H1 (cell line): ENCODE data around the gene RPUSD1. TPM values are rescaled to one million over a fixed set of nuclear protein-coding genes. Genes with fewer than 3 reads are reported as not detected.

Source experiments
- CTCF ChIA-PET: fragments of 300-600 bp; sonication (Branson Sonifier 250); formaldehyde crosslinking; loops from one replicate; lab custom pipeline; 2021; ENCODE audit not compliant: partially characterized antibody; lab: Charles Lee
- POLR2A ChIA-PET: fragments of 300-600 bp; sonication (Branson Sonifier 250); formaldehyde crosslinking; loops from one replicate; lab custom pipeline; 2021; ENCODE audit warnings: inconsistent platforms; ENCODE audit not compliant: partially characterized antibody; lab: Charles Lee
- DNase-seq, 2 experiments: peaks; one replicate each; pipeline versions ENCODE4 v3.0.0 to v3.0.0-alpha.2; 2010 to 2022; ENCODE audit warnings: low spot score in 2 of 2, low read depth in 1 of 2, mixed read lengths in 1 of 2
- FAIRE-seq: peaks from 2 replicates; lab custom pipeline; 2011; peaks lifted over from hg19 to GRCh38; lab: Jason Lieb, UNC
- H2AFZ ChIP-seq: 2 replicates; pipeline ENCODE4 v1.8.1; 2012; ENCODE audit warnings: low read length, inconsistent platforms
- H2AK5ac ChIP-seq: 2 replicates; pipeline ENCODE4 v1.6.1; 2013; ENCODE audit warnings: low read depth, low read length
- H2BK120ac ChIP-seq: replicated peaks from 2 replicates; pipeline ENCODE3; 2013; ENCODE audit warnings: low read depth, low read length, inconsistent platforms
- H2BK12ac ChIP-seq: 2 replicates; pipeline ENCODE4 v1.6.1; 2013; ENCODE audit warnings: low read depth, low read length
- H2BK15ac ChIP-seq: 2 replicates; pipeline ENCODE4 v1.6.1; 2013; ENCODE audit warnings: low read length
- H2BK20ac ChIP-seq: 2 replicates; pipeline ENCODE4 v1.6.1; 2013; ENCODE audit warnings: low read length
- H2BK5ac ChIP-seq: 2 replicates; pipeline ENCODE4 v1.6.1; 2013; ENCODE audit warnings: low read depth, low read length
- H3K14ac ChIP-seq: 2 replicates; pipeline ENCODE4 v1.6.1; 2013; ENCODE audit warnings: inconsistent platforms; ENCODE audit not compliant: insufficient read length
- H3K18ac ChIP-seq: 2 replicates; pipeline ENCODE4 v1.6.1; 2013; ENCODE audit warnings: low read length; ENCODE audit errors: extremely low read depth
- H3K23ac ChIP-seq: 2 replicates; pipeline ENCODE4 v1.6.1; 2013; ENCODE audit warnings: inconsistent platforms; ENCODE audit not compliant: insufficient read length
- H3K23me2 ChIP-seq: 2 replicates; pipeline ENCODE4 v1.6.1; 2013; ENCODE audit warnings: low read depth, low read length
- H3K27ac ChIP-seq: 2 replicates; pipeline ENCODE4 v1.6.1; 2011; ENCODE audit warnings: low read depth, low read length, inconsistent platforms
- H3K27me3 ChIP-seq, 4 experiments: replicated peaks in 1 of 4; 1 replicate in 1 of 4; 2 replicates in 3 of 4; pipeline versions ENCODE4 v1.6.1 to v1.8.1; 2011 to 2013; ENCODE audit warnings: low read length in 3 of 4, mild to moderate bottlenecking in 3 of 4, inconsistent platforms in 2 of 4, mixed read lengths in 2 of 4, moderate library complexity in 1 of 4; ENCODE audit not compliant: control insufficient read depth in 3 of 4, insufficient read depth in 3 of 4; ENCODE audit errors: extremely low read depth in 1 of 4
- H3K36me3 ChIP-seq, 4 experiments: 2 replicates each; pipeline versions ENCODE4 v1.6.1 to v1.8.1; 2011 to 2013; ENCODE audit warnings: mild to moderate bottlenecking in 4 of 4, low read length in 3 of 4, moderate library complexity in 2 of 4, control low read depth in 1 of 4, inconsistent platforms in 1 of 4; ENCODE audit not compliant: insufficient read depth in 4 of 4, control insufficient read depth in 2 of 4
- H3K4ac ChIP-seq: replicated peaks from 2 replicates; pipeline ENCODE3; 2013; ENCODE audit warnings: low read length, low read depth, mixed read lengths, inconsistent platforms; ENCODE audit not compliant: insufficient read length
- H3K4me1 ChIP-seq, 4 experiments: replicated peaks in 1 of 4; 1 replicate in 1 of 4; 2 replicates in 3 of 4; pipeline versions ENCODE4 v1.6.1 to v1.8.1; 2011 to 2013; ENCODE audit warnings: low read length in 3 of 4, inconsistent platforms in 2 of 4, mixed read lengths in 1 of 4; ENCODE audit not compliant: insufficient read depth in 4 of 4, control insufficient read depth in 3 of 4
- H3K4me2 ChIP-seq, 2 experiments: 2 replicates each; pipeline versions ENCODE4 v1.6.1 to v1.8.1; 2011 to 2013; ENCODE audit warnings: low read depth in 2 of 2, low read length in 2 of 2, control low read depth in 1 of 2, inconsistent platforms in 1 of 2, mild to moderate bottlenecking in 1 of 2; ENCODE audit not compliant: insufficient read depth in 1 of 2
- H3K4me3 ChIP-seq, 4 experiments: fragments of 200-600, 300-600 bp in 1 of 4; sonication (generic), shearing (Covaris generic), sonication (Bioruptor Twin) in 1 of 4; 2 replicates each; pipeline versions ENCODE4 v1.5.1 to v1.8.1; 2011 to 2016; ENCODE audit warnings: low read length in 4 of 4, low read depth in 3 of 4, control low read depth in 2 of 4, inconsistent platforms in 2 of 4, mild to moderate bottlenecking in 2 of 4, mixed read lengths in 1 of 4, moderate library complexity in 1 of 4; ENCODE audit not compliant: insufficient read depth in 2 of 4; ENCODE audit errors: extremely low read depth in 1 of 4
- H3K56ac ChIP-seq: replicated peaks from 2 replicates; pipeline ENCODE3; 2013; ENCODE audit warnings: low read depth, mild to moderate bottlenecking, mixed read lengths, low read length, inconsistent platforms; ENCODE audit not compliant: insufficient read length
- H3K79me1 ChIP-seq: 2 replicates; pipeline ENCODE4 v1.6.1; 2013; ENCODE audit warnings: low read depth, low read length, control low read depth
- H3K79me2 ChIP-seq, 2 experiments: 2 replicates each; pipeline versions ENCODE4 v1.6.1 to v1.8.1; 2012 to 2013; ENCODE audit warnings: low read length in 2 of 2, mild to moderate bottlenecking in 2 of 2, inconsistent platforms in 1 of 2; ENCODE audit not compliant: insufficient read depth in 2 of 2, control insufficient read depth in 1 of 2
- H3K9ac ChIP-seq, 4 experiments: replicated peaks in 1 of 4; 1 replicate in 1 of 4; 2 replicates in 3 of 4; pipeline versions ENCODE4 v1.6.1 to v1.8.1; 2011 to 2013; ENCODE audit warnings: low read depth in 3 of 4, low read length in 3 of 4, control low read depth in 2 of 4, mild to moderate bottlenecking in 2 of 4, moderate library complexity in 2 of 4, inconsistent platforms in 1 of 4; ENCODE audit errors: extremely low read depth in 1 of 4
- H3K9me3 ChIP-seq, 2 experiments: 2 replicates each; pipeline versions ENCODE4 v1.6.1 to v1.8.1; 2012 to 2013; ENCODE audit warnings: mild to moderate bottlenecking in 2 of 2, moderate library complexity in 2 of 2, control low read depth in 1 of 2, inconsistent platforms in 1 of 2, low read depth in 1 of 2, low read length in 1 of 2, mixed read lengths in 1 of 2; ENCODE audit not compliant: insufficient read depth in 2 of 2
- H4K20me1 ChIP-seq, 2 experiments: replicated peaks in 1 of 2; 2 replicates each; pipeline versions ENCODE3 to v1.8.1; 2011 to 2013; ENCODE audit warnings: inconsistent platforms in 2 of 2, low read length in 2 of 2, mild to moderate bottlenecking in 1 of 2; ENCODE audit not compliant: insufficient read depth in 2 of 2, control insufficient read depth in 1 of 2
- H4K5ac ChIP-seq: 2 replicates; pipeline ENCODE4 v1.6.1; 2013; ENCODE audit warnings: low read length, low read depth, mixed read lengths, inconsistent platforms; ENCODE audit not compliant: insufficient read length
- H4K8ac ChIP-seq: 2 replicates; pipeline ENCODE4 v1.8.0; 2013; ENCODE audit warnings: mild to moderate bottlenecking, moderate library complexity, low read length, inconsistent platforms; ENCODE audit not compliant: insufficient read depth; ENCODE audit errors: extremely low read depth
- H4K91ac ChIP-seq: replicated peaks from 2 replicates; pipeline ENCODE3; 2013; ENCODE audit warnings: low read length, mixed read lengths, inconsistent platforms; ENCODE audit not compliant: insufficient read length
- BCL11A ChIP-seq, 2 experiments: IDR thresholded peaks; one replicate each; pipeline ENCODE4 v1.6.1; 2011; ENCODE audit warnings: low read depth in 2 of 2, low read length in 2 of 2, mild to moderate bottlenecking in 2 of 2
- CEBPB ChIP-seq: IDR thresholded peaks from 2 replicates; pipeline ENCODE4 v1.6.1; 2012; ENCODE audit warnings: low read depth, low read length
- CHD2 ChIP-seq: IDR thresholded peaks from 2 replicates; pipeline ENCODE4 v1.6.1; 2012; ENCODE audit warnings: low read length, improper control_type of control experiment
- HDAC2 ChIP-seq, 2 experiments: fragments of 300-600 bp in 1 of 2; sonication (generic) in 1 of 2; IDR thresholded peaks; 2 replicates each; pipeline ENCODE4 v1.6.1; 2011 to 2012; ENCODE audit warnings: low read depth in 2 of 2, low read length in 2 of 2, mild to moderate bottlenecking in 2 of 2, moderate library complexity in 2 of 2, borderline replicate concordance in 1 of 2, inconsistent platforms in 1 of 2
- NRF1 ChIP-seq: IDR thresholded peaks from 2 replicates; pipeline ENCODE4 v1.6.1; 2011; ENCODE audit warnings: mild to moderate bottlenecking, low read depth, low read length, improper control_type of control experiment
- POLR2AphosphoS5 ChIP-seq: IDR thresholded peaks from 2 replicates; pipeline ENCODE4 v1.6.1; 2011; ENCODE audit warnings: low read depth, low read length
- POU5F1 ChIP-seq: IDR thresholded peaks from 2 replicates; pipeline ENCODE4 v1.6.1; 2011; ENCODE audit warnings: low read depth, mild to moderate bottlenecking, low read length, moderate library complexity
- RAD21 ChIP-seq, 2 experiments: IDR thresholded peaks in 1 of 2; conservative IDR thresholded peaks in 1 of 2; 2 replicates each; pipeline ENCODE4 v1.6.1; 2011; ENCODE audit warnings: low read depth in 2 of 2, low read length in 2 of 2, improper control_type of control experiment in 1 of 2, inconsistent platforms in 1 of 2, mild to moderate bottlenecking in 1 of 2, moderate library complexity in 1 of 2
- RBBP5 ChIP-seq: IDR thresholded peaks from 2 replicates; pipeline ENCODE4 v1.7.1; 2012; ENCODE audit warnings: low read depth, mild to moderate bottlenecking, inconsistent platforms, low read length, moderate library complexity, borderline replicate concordance
- RFX5 ChIP-seq: IDR thresholded peaks from 2 replicates; pipeline ENCODE4 v1.6.1; 2011; ENCODE audit warnings: low read depth, low read length, improper control_type of control experiment, borderline replicate concordance
- RXRA ChIP-seq: IDR thresholded peaks from 2 replicates; pipeline ENCODE4 v1.6.1; 2011; ENCODE audit warnings: low read depth, mild to moderate bottlenecking, low read length, moderate library complexity; ENCODE audit not compliant: insufficient read depth
- SP1 ChIP-seq: IDR thresholded peaks from 2 replicates; pipeline ENCODE4 v1.6.1; 2011; ENCODE audit warnings: low read depth, low read length
- WGBS, 2 experiments: shearing (Covaris generic) in 1 of 2; methylation state at CpG; one replicate each; pipeline versions ENCODE4 v1.1.6 to v1.1.7; 2013 to 2015; ENCODE audit warnings: low lambda C conversion rate in 2 of 2, mixed read lengths in 2 of 2, inconsistent platforms in 1 of 2, low coverage in 1 of 2, missing lambda C conversion rate in 1 of 2; ENCODE audit not compliant: insufficient replicate concordance in 2 of 2, insufficient coverage in 1 of 2, insufficient read length in 1 of 2; ENCODE audit errors: extremely low coverage in 1 of 2, missing lambda C conversion rate in 1 of 2; 5-methylcytosine and 5-hydroxymethylcytosine counted together
- polyA plus RNA-seq, 7 experiments: library from polyadenylated mRNA; depleted of rRNA in 3 of 7; stranded (reverse) in 5 of 7; unstranded in 2 of 7; fragments of >200 nt in 5 of 7; fragments of 200-250 nt in 2 of 7; gene quantifications; 1 replicate in 5 of 7; 2 replicates in 1 of 7; 4 replicates in 1 of 7; pipeline versions ENCODE4 v1.2.1 to v1.2.3, GENCODE V29; 2011 to 2013; ENCODE audit warnings: missing spikeins in 2 of 7, mixed read lengths in 2 of 7
- total RNA-seq: library from RNA; stranded (reverse); fragmentation: NEBNext Ultra II Directional; extraction: Animal tissue kit (Norgen Biotek cat#: 25700); gene quantifications from 2 replicates; pipeline ENCODE4 v1.2.1, GENCODE V29; 2021
- TF ChIP-seq, protein P1 (sequence below): IDR thresholded peaks from 2 replicates; pipeline ENCODE4 v1.6.1; 2012; ENCODE audit warnings: inconsistent platforms

RPUSD1 gene
- total and polyA plus RNA-seq, 2 of the 8 experiments (the other 6 are each of a cell fraction or from before 2014, with no cell fraction given): 32.2 to 61.8 TPM

- H4K20me1 ChIP-seq: no peaks in the 10 kb centered on the region
- peak overlapping the region; percentile 39; the same call in 1 of the 2 replicates for H2BK12ac ChIP-seq
- H2BK120ac ChIP-seq: no peak overlapping the region
- H3K23ac ChIP-seq: no peak overlapping the region
- 0 out of 4 replicates have a peak overlapping the region, but pooled peaks of 1 of the 2 experiments have one; percentile 21 for H3K4me2 ChIP-seq
- H3K23me2 ChIP-seq: no peaks in the 10 kb centered on the region; the same call in 1 of the 2 replicates
- H2AFZ ChIP-seq: no peak overlapping the region
- peak overlapping the region; percentile 32; the same call in 1 of the 2 replicates for H3K18ac ChIP-seq
- no peak overlapping the region for H2BK20ac ChIP-seq
- no peak overlapping the region for H3K9ac ChIP-seq
- H4K8ac ChIP-seq: peak overlapping the region; percentile 11; the same call in 1 of the 2 replicates
- no peak overlapping the region for H3K56ac ChIP-seq
- H3K36me3 ChIP-seq: no peaks in the 10 kb centered on the region
- H3K79me2 ChIP-seq: no peaks in the 10 kb centered on the region
- no peak overlapping the region for H3K4ac ChIP-seq
- no peak overlapping the region for H3K14ac ChIP-seq
- H3K27me3 ChIP-seq: no peaks in the 10 kb centered on the region
- no peaks in the 10 kb centered on the region for H3K9me3 ChIP-seq
- POLR2A ChIA-PET: interaction anchor here (1.0 to 1.8 kb wide), 3 partner anchors 9 to 52 kb away, joined by 3 read pairs; partner anchors contain the start of gene ANTKMT
- H2BK5ac ChIP-seq: no peak overlapping the region
- H4K91ac ChIP-seq: no peak overlapping the region
- no peak for DNase-seq
- CTCF ChIA-PET: interaction anchor here (0.6 kb wide), 1 partner anchor 272 kb away, joined by 3 read pairs; no protein-coding TSS in a partner anchor
- no peak overlapping the region for H2BK15ac ChIP-seq
- no peak for FAIRE-seq
- H3K4me1 ChIP-seq: peaks cover 0 to 8% (median 6%) of the 10 kb centered on the region in 4 experiments; a peak in 5 of 7 replicates
- H2AK5ac ChIP-seq: no peak overlapping the region
- H3K4me3 ChIP-seq: no peak overlapping the region
- no peaks in the 10 kb centered on the region for H3K79me1 ChIP-seq
- 86% methylated on average over 9 of the region's 21 CpGs; no CpG with 5 or more reads in 1 of the 2 experiments for WGBS, 2 experiments
- no peak overlapping the region; the same call in 1 of the 2 replicates for H3K27ac ChIP-seq
- no peak overlapping the region for H4K5ac ChIP-seq
- TF ChIP-seq BCL11A (IDR thresholded peaks at IDR 0.05; ENCODE audit: low read depth in 2 of 2, low read length in 2 of 2) (no peak), POU5F1 (no peak), HDAC2 (IDR thresholded peaks at IDR 0.05; ENCODE audit: borderline replicate concordance in 1 of 2, low read depth in 2 of 2, low read length in 2 of 2) (no peak), RAD21 (IDR thresholded peaks at IDR 0.05 in 1 of 2, conservative IDR thresholded peaks at IDR 0.05 in 1 of 2; ENCODE audit: low read depth in 2 of 2, low read length in 2 of 2) (no peak), RBBP5 (no peak), SP1 (no peak), RXRA (no peak), RFX5 (no peak), CHD2 (no peak), POLR2AphosphoS5 (no peak), CEBPB (no peak), NRF1 (no peak)
- TF ChIP-seq, protein P1, sequence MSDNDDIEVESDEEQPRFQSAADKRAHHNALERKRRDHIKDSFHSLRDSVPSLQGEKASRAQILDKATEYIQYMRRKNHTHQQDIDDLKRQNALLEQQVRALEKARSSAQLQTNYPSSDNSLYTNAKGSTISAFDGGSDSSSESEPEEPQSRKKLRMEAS: no peak
Observed at GRCh38 chr16:768428-768827, 19.8 kb downstream of the RPUSD1 start.
